ENCODE measurements around the gene MPDZ.

The MPDZ gene

DNA sequence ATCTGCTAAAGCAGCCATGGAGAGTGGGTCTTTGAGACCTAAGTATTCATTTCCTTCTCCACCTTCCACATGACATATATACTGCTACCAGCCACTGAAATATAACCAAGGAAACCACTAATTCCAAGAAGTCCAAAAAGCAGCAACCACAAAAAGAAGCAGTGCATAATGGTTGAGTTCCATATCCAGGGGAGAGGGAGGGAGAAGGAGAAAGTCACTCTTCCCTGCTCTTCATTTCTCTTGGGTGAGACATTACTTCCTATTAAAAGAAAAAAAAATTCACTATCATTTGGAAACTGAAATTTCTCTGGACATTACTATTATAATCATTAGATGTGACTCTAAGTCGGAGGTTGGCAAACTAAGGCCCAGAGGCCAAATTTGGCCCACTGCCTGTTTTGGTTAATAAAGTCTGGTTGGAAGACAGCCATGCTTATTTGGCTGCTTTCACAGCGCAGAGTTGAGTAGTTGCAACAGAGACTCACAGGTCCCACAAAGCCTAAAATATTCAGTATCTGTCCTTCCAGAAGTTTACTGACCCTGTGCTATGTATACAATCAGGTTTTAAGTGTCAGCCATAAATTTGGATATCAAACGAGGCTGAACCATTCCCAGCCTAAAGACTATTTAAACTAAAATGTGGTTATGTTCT, 168.6 kb downstream of the MPDZ start:
- Histone ChIP-seq H3K9me3 (replicated peaks in 1 of 2; ENCODE audit: control insufficient read depth in 2 of 2, insufficient read depth in 1 of 2, low read depth in 1 of 2, low read length in 2 of 2) (no peaks in the 10 kb centered on the region), H2BK120ac (ENCODE audit: low read depth, low read length) (no peak overlapping the region), H2AFZ (ENCODE audit: low read length) (no peak overlapping the region), H3K4me2 (ENCODE audit: insufficient read depth, low read length, poor library complexity, severe bottlenecking) (no peak overlapping the region), H3K79me1 (ENCODE audit: low read depth, low read length) (no peaks in the 10 kb centered on the region), H3K18ac (ENCODE audit: low read length) (no peak overlapping the region), H3K4me1 (ENCODE audit: control insufficient read depth in 2 of 2, insufficient read depth in 1 of 2, low read depth in 1 of 2, low read length in 2 of 2) (peaks cover 0 to 2% of the 10 kb centered on the region in 2 donors), H3K27ac (replicated peaks; ENCODE audit: low read length) (no peak overlapping the region), H3K9ac (ENCODE audit: low read depth, low read length, poor library complexity) (no peak overlapping the region), H4K8ac (ENCODE audit: low read depth, low read length) (no peak overlapping the region), H3K4ac (ENCODE audit: low read length) (no peak overlapping the region), H3K27me3 (ENCODE audit: control insufficient read depth in 3 of 3, insufficient read depth in 3 of 3, low read depth in 1 of 3, low read length in 3 of 3) (no peaks in the 10 kb centered on the region), H3K14ac (ENCODE audit: low read length) (no peak overlapping the region), H2BK12ac (ENCODE audit: low read length) (no peak overlapping the region), H2BK5ac (ENCODE audit: low read length) (no peak overlapping the region), H2AK5ac (ENCODE audit: low read depth, low read length) (no peak overlapping the region), H2BK15ac (ENCODE audit: low read length) (no peak overlapping the region), H4K91ac (ENCODE audit: low read depth, low read length, poor library complexity) (no peak overlapping the region), H3K4me3 (ENCODE audit: low read length in 2 of 2) (no peak overlapping the region), H3K36me3 (replicated peaks in 1 of 2; ENCODE audit: control insufficient read depth in 2 of 2, insufficient read depth in 2 of 2, low read length in 2 of 2) (peaks cover 11 to 89% of the 10 kb centered on the region in 2 donors), H3K23ac (ENCODE audit: low read depth, low read length, poor library complexity) (no peak overlapping the region)
- WGBS, 2 donors (ENCODE audit: extremely low coverage in 2 of 2, insufficient read length in 2 of 2, insufficient replicate concordance in 1 of 2): no CpG with 5 or more reads among the region's 3 CpGs
- DNase-seq (ENCODE audit: low spot score): no peak

DNA sequence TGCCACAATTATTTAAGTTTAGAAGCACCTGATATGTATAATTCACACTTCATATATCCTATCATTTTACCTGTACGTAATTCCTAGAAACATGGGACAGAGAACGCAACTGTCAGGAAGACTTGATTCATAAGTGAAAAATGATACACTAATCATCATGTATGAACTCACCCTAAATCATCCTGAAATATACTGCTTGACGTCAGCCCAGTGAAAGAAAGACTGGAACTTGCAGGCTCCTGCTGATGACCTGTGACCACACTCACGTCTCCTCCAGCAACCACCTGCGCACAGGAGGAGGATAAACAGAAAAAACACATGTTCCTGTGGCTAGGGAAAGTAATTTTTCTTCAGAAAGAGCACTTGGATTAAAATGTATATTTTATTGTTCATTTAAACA, 169.7 kb downstream of the MPDZ start:
- H3K23ac ChIP-seq (ENCODE audit: low read depth, low read length, poor library complexity): no peak overlapping the region
- no peak overlapping the region for H2BK15ac ChIP-seq (ENCODE audit: low read length)
- H2BK120ac ChIP-seq (ENCODE audit: low read depth, low read length): no peak overlapping the region
- H3K36me3 ChIP-seq (replicated peaks in 1 of 2; ENCODE audit: control insufficient read depth in 2 of 2, insufficient read depth in 2 of 2, low read length in 2 of 2): peaks cover 8 to 93% of the 10 kb centered on the region in 2 donors
- peaks cover 0 to 2% of the 10 kb centered on the region in 2 donors for H3K4me1 ChIP-seq (ENCODE audit: control insufficient read depth in 2 of 2, insufficient read depth in 1 of 2, low read depth in 1 of 2, low read length in 2 of 2)
- H3K4me3 ChIP-seq (ENCODE audit: low read length in 2 of 2): no peak overlapping the region
- H3K79me1 ChIP-seq (ENCODE audit: low read depth, low read length): no peaks in the 10 kb centered on the region
- no peaks in the 10 kb centered on the region for H3K9me3 ChIP-seq (replicated peaks in 1 of 2; ENCODE audit: control insufficient read depth in 2 of 2, insufficient read depth in 1 of 2, low read depth in 1 of 2, low read length in 2 of 2)
- no peaks in the 10 kb centered on the region for H3K27me3 ChIP-seq (ENCODE audit: control insufficient read depth in 3 of 3, insufficient read depth in 3 of 3, low read depth in 1 of 3, low read length in 3 of 3)
- no peak overlapping the region for H3K14ac ChIP-seq (ENCODE audit: low read length)
- H2AK5ac ChIP-seq (ENCODE audit: low read depth, low read length): no peak overlapping the region
- whole genome bisulfite sequencing, 2 donors (ENCODE audit: extremely low coverage in 2 of 2, insufficient read length in 2 of 2, insufficient replicate concordance in 1 of 2): no CpG with 5 or more reads among the region's 5 CpGs
- H3K27ac ChIP-seq (replicated peaks; ENCODE audit: low read length): no peak overlapping the region
- no peak overlapping the region for H2BK12ac ChIP-seq (ENCODE audit: low read length)
- no peak overlapping the region for H2AFZ ChIP-seq (ENCODE audit: low read length)
- DNase-seq (ENCODE audit: low spot score): no peak
- H3K18ac ChIP-seq (ENCODE audit: low read length): no peak overlapping the region
- no peak overlapping the region for H4K8ac ChIP-seq (ENCODE audit: low read depth, low read length)
- H3K4me2 ChIP-seq (ENCODE audit: insufficient read depth, low read length, poor library complexity, severe bottlenecking): no peak overlapping the region
- H2BK5ac ChIP-seq (ENCODE audit: low read length): no peak overlapping the region
- H3K4ac ChIP-seq (ENCODE audit: low read length): no peak overlapping the region
- H4K91ac ChIP-seq (ENCODE audit: low read depth, low read length, poor library complexity): no peak overlapping the region
- no peak overlapping the region for H3K9ac ChIP-seq (ENCODE audit: low read depth, low read length, poor library complexity)

DNA sequence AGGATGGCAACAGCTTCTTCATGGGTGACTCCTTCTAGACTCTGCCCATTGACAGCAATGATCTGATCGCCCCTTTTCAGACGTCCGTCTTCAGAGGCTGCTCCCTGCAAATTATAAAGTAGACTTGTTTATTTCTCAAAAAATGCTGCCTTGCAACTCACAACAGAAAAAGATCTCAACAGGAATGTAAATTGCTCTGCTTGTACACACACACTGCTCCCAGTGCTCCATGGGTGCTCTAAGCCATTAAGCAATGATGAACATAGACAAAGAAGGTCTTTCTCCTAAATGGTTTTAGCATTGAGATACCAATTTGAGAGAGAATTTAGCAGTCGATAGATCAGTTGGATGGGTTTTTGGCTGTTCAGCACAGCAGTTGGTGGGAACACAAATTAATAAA, 172.5 kb downstream of the MPDZ start:
- Histone ChIP-seq H3K9ac (ENCODE audit: low read depth, low read length, poor library complexity) (no peak overlapping the region), H3K79me1 (ENCODE audit: low read depth, low read length) (no peaks in the 10 kb centered on the region), H3K4me2 (ENCODE audit: insufficient read depth, low read length, poor library complexity, severe bottlenecking) (no peak overlapping the region), H2AK5ac (ENCODE audit: low read depth, low read length) (no peak overlapping the region), H4K8ac (ENCODE audit: low read depth, low read length) (no peak overlapping the region), H3K14ac (ENCODE audit: low read length) (no peak overlapping the region), H2BK120ac (ENCODE audit: low read depth, low read length) (no peak overlapping the region), H2BK5ac (ENCODE audit: low read length) (no peak overlapping the region), H3K4me3 (ENCODE audit: low read length in 2 of 2) (no peak overlapping the region), H3K36me3 (replicated peaks in 1 of 2; ENCODE audit: control insufficient read depth in 2 of 2, insufficient read depth in 2 of 2, low read length in 2 of 2) (peaks cover 9 to 84% of the 10 kb centered on the region in 2 donors), H3K9me3 (replicated peaks in 1 of 2; ENCODE audit: control insufficient read depth in 2 of 2, insufficient read depth in 1 of 2, low read depth in 1 of 2, low read length in 2 of 2) (no peaks in the 10 kb centered on the region), H3K23ac (ENCODE audit: low read depth, low read length, poor library complexity) (no peak overlapping the region), H3K4me1 (ENCODE audit: control insufficient read depth in 2 of 2, insufficient read depth in 1 of 2, low read depth in 1 of 2, low read length in 2 of 2) (peaks cover 0 to 2% of the 10 kb centered on the region in 2 donors), H2BK15ac (ENCODE audit: low read length) (no peak overlapping the region), H3K18ac (ENCODE audit: low read length) (no peak overlapping the region), H3K27ac (replicated peaks; ENCODE audit: low read length) (peak overlapping the region; percentile 38), H2AFZ (ENCODE audit: low read length) (no peak overlapping the region), H3K27me3 (ENCODE audit: control insufficient read depth in 3 of 3, insufficient read depth in 3 of 3, low read depth in 1 of 3, low read length in 3 of 3) (no peaks in the 10 kb centered on the region), H3K4ac (ENCODE audit: low read length) (no peak overlapping the region), H4K91ac (ENCODE audit: low read depth, low read length, poor library complexity) (no peak overlapping the region), H2BK12ac (ENCODE audit: low read length) (no peak overlapping the region)
- DNase-seq (ENCODE audit: low spot score): no peak
- no CpG with 5 or more reads among the region's 4 CpGs for WGBS, 2 donors (ENCODE audit: extremely low coverage in 2 of 2, insufficient read length in 2 of 2, insufficient replicate concordance in 1 of 2)

DNA sequence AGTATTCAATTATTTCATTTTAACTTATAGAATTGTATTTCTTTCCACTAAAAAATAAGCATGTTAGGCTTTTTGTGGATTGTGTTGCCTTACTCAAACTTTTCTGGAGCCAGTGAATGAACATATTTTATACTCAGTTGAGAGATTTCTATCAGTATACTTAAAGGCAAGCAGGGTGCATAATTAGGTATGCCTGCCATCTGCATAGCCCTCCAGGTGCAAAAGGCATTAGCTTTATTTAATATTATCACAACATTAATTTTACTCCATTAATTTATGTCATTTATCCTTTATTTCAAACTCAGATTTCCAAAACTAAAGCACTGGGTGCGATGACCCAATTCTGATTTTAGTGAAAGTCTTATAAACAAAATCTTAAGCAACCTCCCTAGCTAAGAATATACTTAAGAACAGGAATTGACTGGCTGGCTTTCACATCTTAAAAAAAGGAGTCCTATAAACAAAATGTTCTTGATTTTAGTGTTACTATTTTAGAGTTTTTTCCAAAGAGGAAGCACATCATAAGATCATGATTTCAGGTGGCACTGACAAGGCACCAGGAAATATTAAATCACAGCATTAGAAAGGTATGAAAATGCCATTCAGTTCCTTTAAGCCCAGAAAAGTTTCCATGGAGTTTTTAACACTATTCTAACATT, 178.4 kb downstream of the MPDZ start:
- H2BK12ac ChIP-seq (ENCODE audit: low read length): no peak overlapping the region
- H3K36me3 ChIP-seq (replicated peaks in 1 of 2; ENCODE audit: control insufficient read depth in 2 of 2, insufficient read depth in 2 of 2, low read length in 2 of 2): peaks cover 1 to 24% of the 10 kb centered on the region in 2 donors
- H3K14ac ChIP-seq (ENCODE audit: low read length): no peak overlapping the region
- DNase-seq (ENCODE audit: low spot score): no peak
- H3K27ac ChIP-seq (replicated peaks; ENCODE audit: low read length): no peak overlapping the region
- H4K91ac ChIP-seq (ENCODE audit: low read depth, low read length, poor library complexity): no peak overlapping the region
- no peak overlapping the region for H2BK5ac ChIP-seq (ENCODE audit: low read length)
- H3K4me1 ChIP-seq (ENCODE audit: control insufficient read depth in 2 of 2, insufficient read depth in 1 of 2, low read depth in 1 of 2, low read length in 2 of 2): no peaks in the 10 kb centered on the region
- no peak overlapping the region for H4K8ac ChIP-seq (ENCODE audit: low read depth, low read length)
- H2AFZ ChIP-seq (ENCODE audit: low read length): no peak overlapping the region
- H3K9ac ChIP-seq (ENCODE audit: low read depth, low read length, poor library complexity): no peak overlapping the region
- WGBS, 2 donors (ENCODE audit: extremely low coverage in 2 of 2, insufficient read length in 2 of 2, insufficient replicate concordance in 1 of 2): no CpG with 5 or more reads among the region's 1 CpG
- H3K4me2 ChIP-seq (ENCODE audit: insufficient read depth, low read length, poor library complexity, severe bottlenecking): no peak overlapping the region
- H3K79me1 ChIP-seq (ENCODE audit: low read depth, low read length): no peaks in the 10 kb centered on the region
- no peak overlapping the region for H3K4me3 ChIP-seq (ENCODE audit: low read length in 2 of 2)
- no peak overlapping the region for H3K4ac ChIP-seq (ENCODE audit: low read length)
- H3K9me3 ChIP-seq (replicated peaks in 1 of 2; ENCODE audit: control insufficient read depth in 2 of 2, insufficient read depth in 1 of 2, low read depth in 1 of 2, low read length in 2 of 2): no peaks in the 10 kb centered on the region
- H3K18ac ChIP-seq (ENCODE audit: low read length): no peak overlapping the region
- H2BK120ac ChIP-seq (ENCODE audit: low read depth, low read length): no peak overlapping the region
- H3K23ac ChIP-seq (ENCODE audit: low read depth, low read length, poor library complexity): no peak overlapping the region
- no peak overlapping the region for H2AK5ac ChIP-seq (ENCODE audit: low read depth, low read length)
- H3K27me3 ChIP-seq (ENCODE audit: control insufficient read depth in 3 of 3, insufficient read depth in 3 of 3, low read depth in 1 of 3, low read length in 3 of 3): no peaks in the 10 kb centered on the region
- H2BK15ac ChIP-seq (ENCODE audit: low read length): no peak overlapping the region

All from neuronal stem cell (in vitro differentiated cells).